ENCODE results near the gene BLCAP. TPM values are rescaled to one million over a fixed set of nuclear protein-coding genes. Genes with fewer than 3 reads are reported as not detected.

Gene BLCAP
- total RNA-seq, 1 donor = 35.9 TPM

- TF ChIP-seq, protein P1, sequence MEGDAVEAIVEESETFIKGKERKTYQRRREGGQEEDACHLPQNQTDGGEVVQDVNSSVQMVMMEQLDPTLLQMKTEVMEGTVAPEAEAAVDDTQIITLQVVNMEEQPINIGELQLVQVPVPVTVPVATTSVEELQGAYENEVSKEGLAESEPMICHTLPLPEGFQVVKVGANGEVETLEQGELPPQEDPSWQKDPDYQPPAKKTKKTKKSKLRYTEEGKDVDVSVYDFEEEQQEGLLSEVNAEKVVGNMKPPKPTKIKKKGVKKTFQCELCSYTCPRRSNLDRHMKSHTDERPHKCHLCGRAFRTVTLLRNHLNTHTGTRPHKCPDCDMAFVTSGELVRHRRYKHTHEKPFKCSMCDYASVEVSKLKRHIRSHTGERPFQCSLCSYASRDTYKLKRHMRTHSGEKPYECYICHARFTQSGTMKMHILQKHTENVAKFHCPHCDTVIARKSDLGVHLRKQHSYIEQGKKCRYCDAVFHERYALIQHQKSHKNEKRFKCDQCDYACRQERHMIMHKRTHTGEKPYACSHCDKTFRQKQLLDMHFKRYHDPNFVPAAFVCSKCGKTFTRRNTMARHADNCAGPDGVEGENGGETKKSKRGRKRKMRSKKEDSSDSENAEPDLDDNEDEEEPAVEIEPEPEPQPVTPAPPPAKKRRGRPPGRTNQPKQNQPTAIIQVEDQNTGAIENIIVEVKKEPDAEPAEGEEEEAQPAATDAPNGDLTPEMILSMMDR (IDR thresholded peaks at IDR 0.05; ENCODE audit: insufficient read depth, low read length) = no peak
- no peak for DNase-seq (ENCODE audit: low read depth)
- no peak overlapping the region for H3K4me3 ChIP-seq (ENCODE audit: low read depth, low read length)
These were observed 36.3 kb upstream of the BLCAP start for GRCh38 chr20:37564016-37564387.

GRCh38 chr20:37562695-37563480, 35.2 kb upstream of the BLCAP start:
- TF ChIP-seq, protein P1 (IDR thresholded peaks at IDR 0.05; ENCODE audit: insufficient read depth, low read length) = no peak
- H3K4me3 ChIP-seq (ENCODE audit: low read depth, low read length) = no peak overlapping the region
- DNase-seq (ENCODE audit: low read depth) = no peak

DNA sequence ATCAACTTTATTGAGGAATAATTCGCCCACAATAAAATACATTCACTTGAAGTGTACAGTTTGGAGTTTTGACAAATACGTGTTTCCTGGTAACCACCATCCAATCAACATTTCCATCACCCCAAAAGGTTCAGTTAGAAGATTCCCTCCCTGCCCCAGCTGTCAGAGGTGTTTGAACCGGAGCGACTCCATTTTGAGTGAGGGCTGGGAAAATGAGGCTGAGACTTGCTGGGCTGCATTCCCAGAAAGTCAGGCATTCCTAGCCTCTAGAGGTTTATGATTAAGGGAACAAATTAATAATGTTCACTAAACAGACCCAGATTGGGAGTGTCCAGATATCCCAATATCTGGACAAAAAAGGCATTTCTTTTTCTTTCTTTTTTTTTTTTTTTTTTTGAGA, 33.0 kb upstream of the BLCAP start:
- H3K4me3 ChIP-seq (ENCODE audit: low read depth, low read length) = no peak overlapping the region
- TF ChIP-seq, protein P1 (IDR thresholded peaks at IDR 0.05; ENCODE audit: insufficient read depth, low read length) = no peak
- no peak for DNase-seq (ENCODE audit: low read depth)

DNA sequence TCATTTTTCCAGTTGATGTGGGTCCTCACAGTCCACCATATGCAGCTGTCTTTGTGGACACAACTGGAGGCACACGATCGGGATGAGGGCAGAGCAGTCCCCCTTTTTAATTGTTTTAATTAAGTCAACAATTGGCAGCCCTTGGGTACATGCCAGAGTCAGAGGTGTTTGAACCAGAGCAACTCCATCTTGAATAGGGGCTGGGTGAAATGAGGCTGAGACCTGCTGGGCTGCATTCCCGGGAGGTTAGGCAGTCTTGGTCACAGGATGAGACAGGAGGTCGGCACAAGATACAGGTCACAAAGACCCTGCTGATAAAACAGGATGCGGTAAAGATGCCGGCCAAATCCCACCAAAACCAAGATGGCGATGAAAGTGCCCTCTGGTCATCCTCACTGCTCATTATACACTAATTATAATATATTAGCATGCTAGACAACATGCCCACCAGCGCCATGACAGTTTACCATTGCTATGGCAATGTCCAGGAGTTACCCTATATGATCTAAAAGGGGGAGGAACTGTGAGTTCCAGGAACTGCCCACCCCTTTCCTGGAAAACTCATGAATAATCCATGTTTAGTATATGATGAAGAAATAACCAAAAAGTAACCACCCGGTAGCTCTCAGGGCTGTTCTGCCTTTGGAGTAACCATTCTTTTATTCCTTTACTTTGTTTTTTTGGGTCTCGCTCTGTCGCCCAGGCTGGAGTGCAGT, 31.8 kb upstream of the BLCAP start:
- TF ChIP-seq, protein P1 (IDR thresholded peaks at IDR 0.05; ENCODE audit: insufficient read depth, low read length) = no peak
- H3K4me3 ChIP-seq (ENCODE audit: low read depth, low read length) = no peak overlapping the region
- DNase-seq (ENCODE audit: low read depth) = no peak

GRCh38 chr20:37558779-37559178, 31.1 kb upstream of the BLCAP start:
- DNase-seq (ENCODE audit: low read depth) = no peak
- TF ChIP-seq, protein P1 (IDR thresholded peaks at IDR 0.05; ENCODE audit: insufficient read depth, low read length) = no peak
- no peak overlapping the region for H3K4me3 ChIP-seq (ENCODE audit: low read depth, low read length)

- no peak overlapping the region for H3K4me3 ChIP-seq (ENCODE audit: low read depth, low read length)
- TF ChIP-seq, protein P1 (IDR thresholded peaks at IDR 0.05; ENCODE audit: insufficient read depth, low read length) = no peak
- DNase-seq (ENCODE audit: low read depth) = no peak
These were observed 30.6 kb upstream of the BLCAP start for GRCh38 chr20:37558306-37558705.
